ENCODE results near the gene DHX32. TPM values are rescaled to one million over a fixed set of nuclear protein-coding genes. Genes with fewer than 3 reads are reported as not detected.

DHX32 gene
- total and polyA plus RNA-seq, 2 donors (not counting 1 experiment from before 2014, with no cell fraction given), result 5.2 to 12.4 TPM

DNA sequence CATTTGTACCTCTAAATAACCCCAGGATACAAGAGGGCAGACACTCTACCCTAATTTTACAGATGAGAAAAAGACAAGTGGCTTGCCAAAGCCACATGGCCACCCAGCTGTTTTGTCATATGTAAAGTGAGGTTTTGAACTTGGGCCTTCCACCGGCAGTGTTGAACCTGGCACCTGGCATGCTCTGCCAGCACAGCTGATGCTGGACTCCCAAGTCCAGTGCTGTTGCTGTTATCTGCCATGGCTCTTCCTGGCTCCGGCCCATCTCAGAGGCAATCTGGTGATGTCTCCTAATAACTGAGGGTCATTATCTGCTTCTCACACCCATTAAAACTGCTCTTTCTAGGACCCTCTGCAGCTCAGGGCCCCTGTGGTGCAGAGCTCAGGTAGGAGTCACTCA, 32.7 kb downstream of the DHX32 start:
- Histone ChIP-seq H3K27me3 (replicated peaks in 1 of 4; ENCODE audit: control extremely low read depth in 1 of 4, control insufficient read depth in 3 of 4, insufficient read depth in 4 of 4, low read length in 3 of 4) (no peaks in the 10 kb centered on the region), H3K4me3 (ENCODE audit: control extremely low read depth in 1 of 5, extremely low read depth in 1 of 5, insufficient read depth in 1 of 5, low read depth in 2 of 5, low read length in 4 of 5) (no peak overlapping the region), H3K9me3 (ENCODE audit: control extremely low read depth in 1 of 3, control insufficient read depth in 2 of 3, insufficient read depth in 1 of 3, low read length in 2 of 3) (no peaks in the 10 kb centered on the region), H2AFZ (ENCODE audit: insufficient read depth, low read depth, low read length, poor library complexity, severe bottlenecking) (no peak overlapping the region), H3K79me2 (ENCODE audit: control insufficient read depth, insufficient read depth, low read length) (no peaks in the 10 kb centered on the region), H3K36me3 (replicated peaks in 1 of 2; ENCODE audit: control extremely low read depth in 1 of 2, control insufficient read depth in 1 of 2, extremely low read depth in 1 of 2, insufficient read depth in 2 of 2, low read length in 1 of 2) (peaks cover 0 to 16% of the 10 kb centered on the region in 2 experiments), H3K9ac (ENCODE audit: low read length) (no peak overlapping the region), H4K20me1 (ENCODE audit: control insufficient read depth, insufficient read depth, low read length, poor library complexity, severe bottlenecking) (no peaks in the 10 kb centered on the region), H3K4me1 (ENCODE audit: control insufficient read depth in 2 of 2, insufficient read depth in 2 of 2, low read length in 2 of 2) (no peaks in the 10 kb centered on the region), H3K27ac (ENCODE audit: low read length in 2 of 2) (no peak overlapping the region), H3K4me2 (replicated peaks; ENCODE audit: low read depth, low read length, poor library complexity, severe bottlenecking) (no peak overlapping the region)
- POLR2A ChIA-PET, result no interaction called here
- Mint-ChIP-seq H3K9me3 (ENCODE audit: insufficient read depth) (no peaks in the 10 kb centered on the region), H3K27me3 (no peaks in the 10 kb centered on the region), H3K4me3 (no peak overlapping the region), H3K4me1 (no peaks in the 10 kb centered on the region), H3K27ac (no peak overlapping the region)
- intact Hi-C loops (cut with micrococcal nuclease), result no loop called here
- DNase-seq (no peak), ATAC-seq (ENCODE audit: low read depth) (no peak)
- TF ChIP-seq EZH2 (IDR thresholded peaks at IDR 0.05; ENCODE audit: borderline replicate concordance, insufficient read depth, low read depth, low read length, poor library complexity, severe bottlenecking), result no peak
- TF ChIP-seq, protein P1, sequence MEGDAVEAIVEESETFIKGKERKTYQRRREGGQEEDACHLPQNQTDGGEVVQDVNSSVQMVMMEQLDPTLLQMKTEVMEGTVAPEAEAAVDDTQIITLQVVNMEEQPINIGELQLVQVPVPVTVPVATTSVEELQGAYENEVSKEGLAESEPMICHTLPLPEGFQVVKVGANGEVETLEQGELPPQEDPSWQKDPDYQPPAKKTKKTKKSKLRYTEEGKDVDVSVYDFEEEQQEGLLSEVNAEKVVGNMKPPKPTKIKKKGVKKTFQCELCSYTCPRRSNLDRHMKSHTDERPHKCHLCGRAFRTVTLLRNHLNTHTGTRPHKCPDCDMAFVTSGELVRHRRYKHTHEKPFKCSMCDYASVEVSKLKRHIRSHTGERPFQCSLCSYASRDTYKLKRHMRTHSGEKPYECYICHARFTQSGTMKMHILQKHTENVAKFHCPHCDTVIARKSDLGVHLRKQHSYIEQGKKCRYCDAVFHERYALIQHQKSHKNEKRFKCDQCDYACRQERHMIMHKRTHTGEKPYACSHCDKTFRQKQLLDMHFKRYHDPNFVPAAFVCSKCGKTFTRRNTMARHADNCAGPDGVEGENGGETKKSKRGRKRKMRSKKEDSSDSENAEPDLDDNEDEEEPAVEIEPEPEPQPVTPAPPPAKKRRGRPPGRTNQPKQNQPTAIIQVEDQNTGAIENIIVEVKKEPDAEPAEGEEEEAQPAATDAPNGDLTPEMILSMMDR (IDR thresholded peaks at IDR 0.05), result no peak
- 60% methylated on average over 1 of the region's 2 CpGs for WGBS (ENCODE audit: insufficient coverage)
- CTCF ChIA-PET, result no interaction called here

DNA sequence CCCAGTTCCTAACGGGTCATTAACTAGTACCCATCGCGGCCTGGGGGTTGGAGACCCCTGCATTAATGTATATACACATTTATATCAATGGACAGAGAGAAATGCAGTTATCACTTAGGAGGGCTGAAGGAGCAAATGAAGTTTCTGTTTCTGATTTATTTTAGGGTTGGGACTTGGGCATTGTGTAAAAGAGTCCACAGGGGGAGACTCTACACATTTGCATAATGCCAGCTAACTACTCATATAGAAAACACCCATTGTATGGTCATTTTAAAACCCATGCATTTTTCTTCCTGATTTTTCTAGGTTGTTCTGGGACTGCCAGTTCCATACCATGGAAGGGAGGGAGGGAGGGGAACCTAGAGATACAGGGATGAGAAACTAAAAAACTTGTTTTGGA, 34.2 kb downstream of the DHX32 start:
- no peaks in the 10 kb centered on the region for H3K9me3 Mint-ChIP-seq (ENCODE audit: insufficient read depth)
- no peak overlapping the region for H3K4me2 ChIP-seq (replicated peaks; ENCODE audit: low read depth, low read length, poor library complexity, severe bottlenecking)
- H3K4me1 ChIP-seq (ENCODE audit: control insufficient read depth in 2 of 2, insufficient read depth in 2 of 2, low read length in 2 of 2), result no peaks in the 10 kb centered on the region
- H4K20me1 ChIP-seq (ENCODE audit: control insufficient read depth, insufficient read depth, low read length, poor library complexity, severe bottlenecking), result no peaks in the 10 kb centered on the region
- no peak overlapping the region for H3K4me3 ChIP-seq (ENCODE audit: control extremely low read depth in 1 of 5, extremely low read depth in 1 of 5, insufficient read depth in 1 of 5, low read depth in 2 of 5, low read length in 4 of 5)
- no peaks in the 10 kb centered on the region for H3K9me3 ChIP-seq (ENCODE audit: control extremely low read depth in 1 of 3, control insufficient read depth in 2 of 3, insufficient read depth in 1 of 3, low read length in 2 of 3)
- ChIA-PET CTCF (no interaction called here), POLR2A (no interaction called here)
- no peaks in the 10 kb centered on the region for H3K4me1 Mint-ChIP-seq
- ATAC-seq (ENCODE audit: low read depth) (no peak), DNase-seq (no peak)
- WGBS (ENCODE audit: insufficient coverage), result no CpG with 5 or more reads among the region's 3 CpGs
- no peak overlapping the region for H3K9ac ChIP-seq (ENCODE audit: low read length)
- no peaks in the 10 kb centered on the region for H3K79me2 ChIP-seq (ENCODE audit: control insufficient read depth, insufficient read depth, low read length)
- intact Hi-C loops (cut with micrococcal nuclease), result no loop called here
- H3K27ac Mint-ChIP-seq, result no peak overlapping the region
- no peak overlapping the region for H2AFZ ChIP-seq (ENCODE audit: insufficient read depth, low read depth, low read length, poor library complexity, severe bottlenecking)
- no peak overlapping the region for H3K27ac ChIP-seq (ENCODE audit: low read length in 2 of 2)
- no peaks in the 10 kb centered on the region for H3K27me3 Mint-ChIP-seq
- TF ChIP-seq, protein P1 (IDR thresholded peaks at IDR 0.05), result no peak
- no peak for TF ChIP-seq EZH2 (IDR thresholded peaks at IDR 0.05; ENCODE audit: borderline replicate concordance, insufficient read depth, low read depth, low read length, poor library complexity, severe bottlenecking)
- no peaks in the 10 kb centered on the region for H3K27me3 ChIP-seq (replicated peaks in 1 of 4; ENCODE audit: control extremely low read depth in 1 of 4, control insufficient read depth in 3 of 4, insufficient read depth in 4 of 4, low read length in 3 of 4)
- no peak overlapping the region for H3K4me3 Mint-ChIP-seq
- peaks cover 0 to 13% of the 10 kb centered on the region in 2 experiments for H3K36me3 ChIP-seq (replicated peaks in 1 of 2; ENCODE audit: control extremely low read depth in 1 of 2, control insufficient read depth in 1 of 2, extremely low read depth in 1 of 2, insufficient read depth in 2 of 2, low read length in 1 of 2)
